ENCODE measurements around the gene POGLUT3.

The POGLUT3 gene

DNA sequence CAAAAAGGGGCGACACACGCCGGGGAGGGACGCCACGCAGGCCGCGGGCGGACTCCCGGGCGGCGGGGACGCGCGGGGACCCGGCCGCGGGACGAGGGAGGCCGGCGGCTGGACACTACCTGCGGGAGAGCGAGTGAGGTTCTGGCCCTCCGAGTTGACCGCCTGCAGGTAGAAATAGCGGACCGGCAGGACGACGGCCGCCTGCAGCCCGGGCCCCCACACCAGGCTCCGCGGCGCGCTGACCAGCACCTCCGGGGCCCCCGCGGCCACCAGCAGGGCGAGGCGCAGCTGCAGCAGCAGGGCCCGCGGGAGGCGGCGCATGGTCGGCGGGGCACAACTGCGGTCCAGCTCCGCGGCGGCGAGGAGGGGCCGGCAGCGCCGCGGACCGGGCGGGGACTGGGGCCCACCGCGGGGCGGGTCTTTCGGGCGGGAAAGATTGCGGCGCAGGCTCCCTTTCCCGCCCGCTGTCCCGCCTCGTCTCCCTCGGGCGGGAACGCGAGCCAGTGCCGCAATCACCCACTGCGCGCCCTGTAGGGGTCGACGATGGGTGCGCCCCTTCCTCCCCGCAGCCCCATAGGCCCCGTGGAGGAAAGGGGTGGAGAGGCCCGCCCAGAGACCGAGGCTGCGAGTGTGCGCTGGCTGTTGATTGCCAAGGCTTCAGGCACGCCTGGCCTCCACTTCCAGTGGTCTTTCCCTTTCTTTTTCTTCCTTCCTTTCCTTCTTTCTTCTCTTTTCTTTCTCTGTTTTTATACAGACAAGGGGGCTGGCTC is at the start of gene POGLUT3:
Gene POGLUT3, minus strand, starts transcription at position 339 of the 770 bp plus-strand sequence. Its CDS starts 18 bp downstream, at position 321.
- DNase-seq = peak; percentile 32

GRCh38 chr11:108545909-108546501 is 47.8 kb upstream of the POGLUT3 start:
- DNase-seq = no peak

DNA sequence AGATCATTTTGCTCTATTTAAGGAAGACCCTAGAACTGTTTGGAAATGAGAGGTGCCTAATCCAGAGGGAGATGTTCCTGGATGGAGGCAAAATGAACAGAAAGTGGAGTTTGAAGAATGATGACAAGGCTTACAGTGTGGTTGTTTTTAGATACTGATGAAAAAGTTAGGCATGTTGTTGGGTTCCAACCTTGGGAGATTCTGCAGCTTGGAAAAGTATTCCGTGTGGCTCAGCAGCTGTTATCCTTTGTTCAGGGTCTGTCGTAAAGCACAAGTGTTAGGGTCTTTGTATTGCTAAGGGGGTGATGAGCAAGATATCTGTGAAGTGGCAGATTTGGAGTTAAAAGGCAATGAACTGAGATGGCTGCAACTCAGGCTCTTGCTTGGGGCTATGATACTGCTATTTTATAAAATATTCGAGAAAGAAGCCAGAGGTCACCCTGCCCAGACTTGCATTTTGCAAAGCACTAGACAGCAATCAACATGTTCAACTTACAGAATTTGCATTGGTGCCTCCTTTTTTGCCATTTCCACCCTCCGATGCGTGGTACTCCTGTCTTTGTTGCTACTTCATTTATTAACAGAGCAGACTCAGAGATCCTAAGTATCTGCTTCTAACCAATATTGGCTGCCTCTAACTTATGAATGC is 45.3 kb upstream of the POGLUT3 start:
- DNase-seq = no peak

DNA sequence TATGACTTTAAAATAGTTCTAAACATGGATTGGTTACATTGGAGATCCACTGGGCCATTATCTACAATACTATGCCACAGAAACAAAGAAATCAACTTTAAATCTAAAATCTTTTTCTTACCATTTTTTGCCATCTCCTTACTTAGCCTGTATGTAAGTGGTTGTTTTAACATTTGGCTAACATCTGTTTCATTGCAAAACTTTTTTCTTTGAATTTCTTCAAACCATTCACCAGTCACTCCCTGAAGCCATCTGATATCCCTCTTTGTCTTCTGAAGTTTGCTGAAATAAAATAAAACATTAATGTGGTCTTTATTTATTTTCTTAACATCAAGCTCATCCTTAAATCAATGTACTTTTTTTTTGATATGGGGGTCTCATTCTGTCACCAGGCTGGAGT is 43.3 kb upstream of the POGLUT3 start:
- DNase-seq = no peak

DNA sequence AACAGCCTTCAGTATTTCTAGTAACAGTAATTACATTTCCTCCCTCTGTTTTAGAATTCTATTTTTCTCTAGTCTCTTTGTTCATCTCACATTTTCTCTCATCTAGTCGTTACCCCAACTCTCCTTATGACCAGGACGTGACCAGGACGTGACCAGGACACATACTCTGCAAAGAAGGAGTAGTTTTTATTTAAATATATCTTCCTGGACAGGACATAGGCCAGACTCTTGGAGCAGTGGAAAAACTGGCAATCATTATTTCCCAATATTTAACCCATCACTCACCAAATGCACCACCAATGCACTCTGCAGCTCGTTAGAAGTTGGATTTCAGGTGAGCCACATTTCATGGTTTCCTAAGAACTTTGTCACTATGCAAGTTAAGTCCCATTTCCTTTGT is 40.3 kb upstream of the POGLUT3 start:
- no peak for DNase-seq

DNA sequence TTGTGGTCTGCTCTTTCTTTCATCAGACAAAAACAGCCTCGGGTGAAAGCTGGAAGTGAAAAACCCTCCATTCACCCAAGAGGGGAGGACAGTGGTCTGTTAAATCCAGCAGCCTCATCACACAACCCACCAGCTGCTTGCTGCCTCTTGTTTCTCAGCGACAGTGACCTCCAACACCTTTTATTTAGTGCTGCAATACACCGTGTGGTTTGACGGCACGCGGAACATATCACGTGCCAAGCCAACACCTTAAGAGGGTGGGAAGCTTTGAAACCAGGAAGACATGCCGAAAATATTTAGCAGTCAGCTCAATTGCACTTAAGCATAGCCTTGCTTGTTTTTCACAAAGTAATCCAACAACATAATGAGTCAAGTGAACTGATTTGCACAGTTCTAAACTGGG is 39.8 kb upstream of the POGLUT3 start:
- DNase-seq = no peak

- no peak for DNase-seq
These were observed 38.6 kb upstream of the POGLUT3 start for GRCh38 chr11:108536783-108537182.

GRCh38 chr11:108535384-108535955 is 37.3 kb upstream of the POGLUT3 start:
- no peak for DNase-seq

DNA sequence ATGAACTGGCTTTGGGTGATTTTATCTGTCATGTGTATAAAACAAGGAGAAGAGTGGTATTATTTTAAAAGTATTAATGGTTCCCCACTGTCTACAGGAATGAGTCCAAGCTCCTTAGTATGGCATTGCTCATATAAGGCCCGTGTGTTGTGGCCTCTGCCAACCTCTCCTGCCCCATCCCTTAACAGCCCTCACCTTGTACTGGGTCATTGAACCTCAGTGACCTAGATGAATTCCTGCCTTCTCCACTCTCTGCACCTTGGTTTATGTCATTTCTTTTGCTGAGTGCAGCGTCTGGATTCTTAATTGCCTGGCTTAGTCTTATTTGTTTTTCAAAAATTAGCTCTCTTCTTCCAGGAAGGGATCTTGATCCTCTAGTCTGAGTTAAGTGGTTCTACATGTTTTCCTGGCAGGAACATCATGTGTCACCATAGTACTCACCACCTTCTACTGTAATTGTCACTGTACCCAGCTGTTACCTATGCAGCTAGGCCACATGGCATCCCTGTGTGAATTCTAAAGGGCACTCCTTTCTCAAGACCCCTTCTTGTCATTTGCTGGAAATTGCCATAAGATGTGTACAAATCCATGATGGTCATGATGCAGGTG is 36.2 kb upstream of the POGLUT3 start:
- DNase-seq = no peak

DNA sequence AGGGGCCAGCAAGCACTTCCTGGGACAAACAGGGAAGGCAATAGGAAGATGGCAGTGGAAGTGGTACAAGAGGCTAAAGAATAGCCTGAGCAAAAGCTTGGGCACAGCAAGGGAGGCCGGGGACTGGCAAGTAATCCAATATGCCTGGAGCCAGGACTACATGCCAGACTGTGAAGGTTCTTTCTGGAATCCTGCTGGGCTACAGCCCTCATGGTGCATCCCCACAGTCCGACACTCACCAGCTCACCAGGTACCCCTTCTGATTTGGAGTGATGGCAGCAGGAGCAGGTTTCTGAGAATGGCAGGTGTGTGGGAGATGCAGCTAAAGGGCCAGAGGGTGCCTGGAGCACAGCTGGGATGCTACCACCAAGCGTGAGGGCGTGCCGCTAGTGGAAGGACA is 32.2 kb upstream of the POGLUT3 start:
- no peak for DNase-seq

DNA sequence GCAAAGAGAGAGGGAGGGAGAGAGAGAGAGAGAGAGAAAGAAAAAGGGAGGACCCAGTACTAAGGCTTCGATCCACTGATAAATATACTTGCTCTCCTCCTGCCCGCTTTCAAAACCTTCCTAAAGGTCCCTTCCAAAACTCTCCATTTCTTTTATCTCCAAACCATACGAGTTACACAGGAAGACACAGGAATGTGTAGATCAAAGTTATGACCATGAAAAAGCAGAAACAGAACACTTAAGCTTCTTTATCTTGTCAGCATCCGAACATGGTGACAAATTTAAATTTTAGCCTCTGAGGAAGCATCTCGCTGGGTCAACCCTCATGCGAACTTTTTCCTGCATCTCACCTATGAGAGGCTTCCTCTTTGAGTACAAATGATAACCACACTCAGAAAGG is 29.2 kb upstream of the POGLUT3 start:
- no peak for DNase-seq

DNA sequence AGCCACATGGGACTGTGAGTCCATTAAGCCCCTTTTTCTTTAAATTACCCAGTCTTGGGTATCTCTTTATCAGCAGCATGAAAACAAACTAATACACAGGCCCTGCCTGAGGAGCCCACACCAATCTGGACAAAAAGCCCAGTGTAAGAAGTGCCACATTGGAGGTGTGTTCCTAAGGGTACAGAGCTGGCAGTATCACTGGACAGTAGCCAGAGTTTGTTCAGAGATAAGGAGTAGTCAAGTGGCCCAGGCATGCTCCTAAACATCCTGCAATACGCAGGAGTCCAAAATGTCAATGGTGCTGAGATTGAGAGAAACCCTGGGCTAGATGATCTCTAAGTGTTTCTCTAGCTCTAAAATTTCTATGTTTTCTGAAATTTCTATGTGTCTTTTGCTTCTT is 27.0 kb upstream of the POGLUT3 start:
- DNase-seq = no peak

- DNase-seq = no peak
These were observed 26.2 kb upstream of the POGLUT3 start for GRCh38 chr11:108524422-108524821.

DNA sequence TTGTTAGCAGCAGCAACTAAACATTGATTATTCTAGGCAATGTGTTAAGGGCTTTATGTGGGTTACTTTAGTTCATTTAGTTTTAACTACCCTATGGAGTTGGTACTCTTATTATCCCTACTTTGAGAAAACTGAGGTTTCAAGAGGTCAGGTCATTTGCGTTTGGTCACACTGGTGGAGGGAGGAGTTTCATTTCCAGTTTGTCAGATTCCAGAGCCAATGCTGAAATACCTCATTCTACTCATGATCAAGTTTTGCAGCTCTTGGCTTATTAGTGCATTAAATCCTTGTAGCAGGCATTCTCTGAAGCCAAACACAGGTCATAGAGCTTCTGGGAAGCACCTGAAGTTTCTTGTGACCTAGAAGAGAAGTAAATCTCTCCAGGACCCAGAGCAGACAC is 24.1 kb upstream of the POGLUT3 start:
- DNase-seq = no peak

GRCh38 chr11:108518581-108518980 is 20.4 kb upstream of the POGLUT3 start:
- no peak for DNase-seq

GRCh38 chr11:108516125-108516524 is 17.9 kb upstream of the POGLUT3 start:
- DNase-seq = no peak

DNA sequence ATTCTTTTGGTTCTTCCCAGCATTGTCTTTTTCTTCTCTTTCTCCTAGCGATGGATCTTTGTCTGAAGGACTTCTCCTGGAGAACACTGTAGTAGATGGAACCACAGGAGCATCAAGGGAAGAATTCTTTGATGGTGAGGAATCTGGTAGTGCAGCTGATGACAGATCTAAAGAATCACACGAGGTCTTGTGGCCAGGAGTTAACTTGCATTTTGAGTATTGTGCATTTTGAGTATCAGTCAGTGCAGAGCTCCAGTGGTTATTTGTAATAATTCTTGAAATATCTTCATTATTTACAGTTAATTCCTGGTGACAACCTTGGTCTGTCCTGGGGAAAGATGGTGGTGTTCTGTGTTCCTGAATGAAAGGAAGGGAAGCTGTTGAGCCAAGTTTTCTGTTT is 14.5 kb upstream of the POGLUT3 start:
- no peak for DNase-seq

- DNase-seq = no peak
These were observed 13.8 kb upstream of the POGLUT3 start for GRCh38 chr11:108511851-108512474.

DNA sequence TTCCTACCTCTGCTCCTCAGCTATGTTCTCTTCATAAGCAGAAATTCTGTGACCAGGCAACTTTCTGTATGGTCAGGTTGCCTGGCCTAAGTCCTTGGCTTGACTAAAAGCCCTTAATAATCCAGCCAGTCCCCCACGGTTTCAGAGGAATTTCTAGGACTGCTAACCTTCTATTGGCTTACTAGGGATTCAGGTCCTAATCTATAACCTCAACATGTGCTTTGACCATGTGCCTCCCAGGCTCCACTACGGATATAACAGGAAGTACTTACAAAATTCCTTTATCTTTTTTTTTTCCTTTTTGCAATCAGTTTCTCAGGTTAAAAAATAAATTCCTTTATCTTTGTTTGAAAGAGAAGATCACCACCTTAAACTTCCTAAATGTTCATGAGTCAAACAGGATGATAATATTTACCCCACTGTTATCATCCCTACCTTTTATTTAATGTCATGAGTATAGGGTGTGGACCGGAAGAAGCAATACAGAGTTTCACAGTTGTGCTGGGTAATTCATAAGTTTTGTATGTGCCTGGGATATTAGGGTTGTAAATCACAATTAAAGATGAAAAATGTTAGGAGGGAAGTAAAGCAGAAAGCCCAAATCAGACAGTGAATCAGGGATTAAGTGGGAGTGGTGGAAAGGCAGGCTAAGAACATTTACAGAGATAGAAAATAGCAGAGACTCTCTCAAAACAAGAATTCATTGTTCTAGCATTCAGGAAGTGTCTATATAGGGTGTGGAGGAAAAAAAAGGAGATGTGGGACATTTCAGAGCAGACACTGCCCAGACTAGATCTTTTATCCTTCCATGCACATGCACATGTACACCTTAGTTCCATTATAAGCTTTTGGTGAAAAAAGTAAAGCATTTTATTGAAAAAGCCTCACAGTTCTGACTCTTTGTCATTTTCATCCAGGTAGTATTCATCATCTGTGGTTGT is 10.7 kb upstream of the POGLUT3 start:
- no peak for DNase-seq

DNA sequence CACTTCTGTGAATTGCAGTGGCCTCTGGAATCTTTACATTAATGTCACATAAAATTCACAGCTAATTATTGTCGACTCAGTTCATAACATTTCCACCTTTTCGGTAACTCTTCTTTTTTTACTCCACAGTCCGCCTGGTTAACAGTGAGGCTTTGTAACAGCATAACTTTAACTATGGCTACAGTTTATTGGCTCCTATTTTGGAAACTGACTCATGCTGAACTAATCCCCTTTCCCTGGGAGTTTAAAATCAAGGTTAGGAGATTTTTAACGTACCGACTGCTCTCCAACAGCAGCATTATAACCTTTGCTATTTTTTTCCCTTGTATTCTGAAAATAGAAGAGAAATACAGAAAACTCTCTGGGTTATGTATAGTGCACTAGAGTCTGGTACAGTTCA is 3.2 kb upstream of the POGLUT3 start:
- DNase-seq = no peak

- DNase-seq = no peak
These were observed 2.5 kb upstream of the POGLUT3 start for GRCh38 chr11:108500721-108501120.

DNA sequence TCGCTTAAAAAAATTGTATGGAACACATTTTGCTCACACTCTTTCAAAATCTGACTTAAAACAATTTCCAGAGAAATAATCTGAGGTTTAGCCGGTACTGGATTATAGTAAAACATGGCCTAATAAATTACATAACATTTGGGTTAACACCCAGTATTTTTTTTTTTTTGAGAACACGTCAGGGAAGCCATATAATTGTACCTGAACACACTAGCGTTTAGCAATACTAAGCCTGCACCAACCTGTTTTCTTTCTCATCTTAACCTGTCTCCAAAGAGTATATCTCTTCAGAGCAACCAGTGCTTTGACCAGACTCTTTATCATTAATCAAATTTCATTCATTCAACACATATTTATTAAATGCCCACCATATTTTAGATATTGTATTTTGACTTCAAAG is 2.0 kb upstream of the POGLUT3 start:
- DNase-seq = no peak
